SU-DHL-6 (cell line): ENCODE results near the gene ZNF831.

Experiments used
- H2AFZ ChIP-seq: fragments of 200-600 bp; sonication (generic); 2 replicates; pipeline ENCODE4 v1.6.1; 2014; ENCODE audit warnings: low read depth, mild to moderate bottlenecking, moderate library complexity, mixed read lengths, antibody characterized with exemption, low read length; ENCODE audit not compliant: severe bottlenecking
- H3F3A ChIP-seq: fragments of 200-600 bp; shearing (Covaris generic); 2 replicates; pipeline ENCODE4 v1.6.0; 2016; ENCODE audit warnings: antibody characterized with exemption, mild to moderate bottlenecking; ENCODE audit not compliant: insufficient read depth
- H3K27ac ChIP-seq: fragments of 200-600 bp; sonication (generic); 2 replicates; pipeline ENCODE4 v1.5.1; 2016; ENCODE audit warnings: low read depth, mild to moderate bottlenecking, low read length, moderate library complexity, mixed read lengths
- H3K27me3 ChIP-seq: fragments of 200-600 bp; sonication (generic), shearing (Covaris generic); 2 replicates; pipeline ENCODE4 v1.6.0; 2014; ENCODE audit warnings: mild to moderate bottlenecking, low read length
- H3K36me3 ChIP-seq: fragments of 200-600 bp; sonication (generic); 2 replicates; pipeline ENCODE4 v1.6.1; 2014; ENCODE audit warnings: mild to moderate bottlenecking, low read length, mixed read lengths
- H3K4me2 ChIP-seq: fragments of 300-600, 200-600 bp; shearing (Covaris generic), sonication (generic); 2 replicates; pipeline ENCODE4 v1.6.0; 2014; ENCODE audit warnings: low read length, low read depth, mild to moderate bottlenecking; ENCODE audit not compliant: poor library complexity, severe bottlenecking
- H3K4me3 ChIP-seq: fragments of 200-600 bp; sonication (generic); 2 replicates; pipeline ENCODE4 v1.5.1; 2014; ENCODE audit warnings: antibody characterized with exemption, low read length, mild to moderate bottlenecking, mixed read lengths; ENCODE audit not compliant: insufficient read depth, poor library complexity, severe bottlenecking
- H3K79me2 ChIP-seq: fragments of 200-600 bp; sonication (generic); 2 replicates; pipeline ENCODE4 v1.6.1; 2014; ENCODE audit warnings: mild to moderate bottlenecking, low read length, moderate library complexity; ENCODE audit not compliant: insufficient read depth
- H3K9ac ChIP-seq: fragments of 200-600 bp; sonication (generic); 2 replicates; pipeline ENCODE4 v1.7.0; 2014; ENCODE audit warnings: mild to moderate bottlenecking, low read length
- H3K9me2 ChIP-seq: fragments of 200-600 bp; sonication (generic); replicated peaks from 2 replicates; pipeline ENCODE4 v1.6.1; 2014; ENCODE audit warnings: low read length; ENCODE audit not compliant: insufficient read depth
- H3K9me3 ChIP-seq: fragments of 200-600 bp; sonication (generic); 2 replicates; pipeline ENCODE4 v1.6.1; 2014; ENCODE audit warnings: low read length, mixed read lengths; ENCODE audit not compliant: insufficient read depth
- H4K20me1 ChIP-seq: fragments of 200-600 bp; sonication (generic); 2 replicates; pipeline ENCODE4 v1.6.1; 2014; ENCODE audit warnings: low read depth, mild to moderate bottlenecking, antibody characterized with exemption, low read length, moderate library complexity, mixed read lengths
- EZH2phosphoT487 ChIP-seq: fragments of 200-600 bp; sonication (generic), shearing (Covaris generic); conservative IDR thresholded peaks from 2 replicates; pipeline ENCODE4 v1.6.1; 2018; ENCODE audit warnings: mild to moderate bottlenecking, antibody characterized with exemption, low read length, moderate library complexity, mixed read lengths
- TF ChIP-seq, protein P1 (sequence below): fragments of 200-600 bp; sonication (generic); IDR thresholded peaks from one replicate; pipeline ENCODE4 v1.5.1; 2017; ENCODE audit warnings: antibody characterized with exemption, mild to moderate bottlenecking, low read length, moderate library complexity; ENCODE audit not compliant: insufficient read depth, poor library complexity, severe bottlenecking

Gene ZNF831

DNA sequence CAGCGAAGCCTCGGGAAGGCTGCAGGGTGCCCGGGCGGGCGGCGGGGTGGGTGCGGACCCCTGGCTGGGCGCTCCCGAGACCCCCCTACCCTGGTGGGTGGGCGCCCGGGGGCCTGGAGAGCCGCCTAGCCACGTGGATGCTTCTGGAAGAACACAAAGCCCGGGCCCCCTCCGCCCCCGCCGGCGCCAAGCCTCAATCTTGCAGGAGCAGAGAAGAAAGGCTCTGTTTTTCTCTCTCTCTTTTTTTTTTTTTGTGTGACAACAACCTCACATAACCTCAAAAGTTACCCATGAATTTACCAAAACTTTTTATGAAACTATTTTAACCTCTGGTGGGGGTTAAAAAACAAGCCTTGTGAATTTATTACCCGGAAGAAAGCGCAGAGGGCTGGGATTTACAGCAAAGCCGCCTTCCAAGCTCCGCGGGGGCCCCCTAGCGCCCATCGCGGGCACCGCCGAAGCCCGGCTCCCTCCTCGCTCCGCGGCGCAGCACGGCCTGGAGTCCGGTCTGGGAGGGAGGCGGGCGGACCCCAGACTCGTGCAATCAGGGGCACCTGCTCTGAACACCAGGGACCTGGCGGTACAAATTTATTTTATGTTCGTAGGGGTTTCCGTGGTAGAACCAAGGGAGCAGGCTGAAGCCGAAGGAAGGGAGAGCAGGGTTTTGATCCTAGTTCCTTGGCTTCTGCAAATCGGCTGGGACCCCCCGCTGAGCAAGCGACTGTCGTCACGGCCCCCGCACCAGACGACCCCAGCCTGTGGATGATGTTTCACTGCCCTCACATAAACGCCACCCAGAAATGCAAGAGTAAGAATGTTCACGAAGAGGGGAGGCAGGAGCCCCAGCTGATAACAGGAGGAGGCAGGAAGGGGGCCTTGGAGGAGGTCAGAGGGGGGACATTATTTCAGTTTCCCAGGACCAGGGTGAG, 58.9 kb downstream of the ZNF831 start:
- Histone ChIP-seq H3F3A (no peaks in the 10 kb centered on the region), H3K27ac (no peak overlapping the region), H4K20me1 (no peaks in the 10 kb centered on the region), H3K27me3 (no peaks in the 10 kb centered on the region), H3K9me2 (no peaks in the 10 kb centered on the region), H3K4me3 (peak overlapping the region; percentile 3), H3K79me2 (no peaks in the 10 kb centered on the region), H3K9ac (peak overlapping the region; percentile 43), H3K9me3 (no peaks in the 10 kb centered on the region), H2AFZ (peak overlapping the region; percentile 90), H3K4me2 (peak overlapping the region; percentile 56), H3K36me3 (no peaks in the 10 kb centered on the region)
- TF ChIP-seq, protein P1, sequence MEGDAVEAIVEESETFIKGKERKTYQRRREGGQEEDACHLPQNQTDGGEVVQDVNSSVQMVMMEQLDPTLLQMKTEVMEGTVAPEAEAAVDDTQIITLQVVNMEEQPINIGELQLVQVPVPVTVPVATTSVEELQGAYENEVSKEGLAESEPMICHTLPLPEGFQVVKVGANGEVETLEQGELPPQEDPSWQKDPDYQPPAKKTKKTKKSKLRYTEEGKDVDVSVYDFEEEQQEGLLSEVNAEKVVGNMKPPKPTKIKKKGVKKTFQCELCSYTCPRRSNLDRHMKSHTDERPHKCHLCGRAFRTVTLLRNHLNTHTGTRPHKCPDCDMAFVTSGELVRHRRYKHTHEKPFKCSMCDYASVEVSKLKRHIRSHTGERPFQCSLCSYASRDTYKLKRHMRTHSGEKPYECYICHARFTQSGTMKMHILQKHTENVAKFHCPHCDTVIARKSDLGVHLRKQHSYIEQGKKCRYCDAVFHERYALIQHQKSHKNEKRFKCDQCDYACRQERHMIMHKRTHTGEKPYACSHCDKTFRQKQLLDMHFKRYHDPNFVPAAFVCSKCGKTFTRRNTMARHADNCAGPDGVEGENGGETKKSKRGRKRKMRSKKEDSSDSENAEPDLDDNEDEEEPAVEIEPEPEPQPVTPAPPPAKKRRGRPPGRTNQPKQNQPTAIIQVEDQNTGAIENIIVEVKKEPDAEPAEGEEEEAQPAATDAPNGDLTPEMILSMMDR, result peak; percentile 85
- TF ChIP-seq EZH2phosphoT487, result no peak

DNA sequence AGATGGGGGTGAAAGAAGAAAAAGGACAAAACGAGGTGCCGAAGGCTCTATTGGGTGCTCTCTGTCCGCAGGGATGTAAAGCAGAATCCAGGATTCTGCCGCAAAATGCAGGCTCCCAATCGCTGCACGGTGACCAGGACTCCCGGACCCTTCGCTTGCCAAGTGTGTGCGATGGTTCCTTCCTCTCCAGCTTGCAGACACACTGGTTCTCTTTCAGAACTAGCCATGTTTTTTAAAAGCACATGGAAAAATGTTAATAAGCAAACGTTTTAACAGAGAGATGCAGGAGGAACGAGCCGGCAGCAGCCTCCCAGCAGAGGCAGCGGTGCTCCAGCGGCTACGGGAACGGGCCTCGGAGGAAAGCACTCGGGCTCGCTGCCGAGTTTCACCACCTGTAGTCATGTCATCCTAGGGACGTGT, 59.6 kb downstream of the ZNF831 start:
- no peaks in the 10 kb centered on the region for H3K9me2 ChIP-seq
- TF ChIP-seq, protein P1, result no peak
- TF ChIP-seq EZH2phosphoT487, result no peak
- no peak overlapping the region for H2AFZ ChIP-seq
- no peaks in the 10 kb centered on the region for H3K27me3 ChIP-seq
- H3K9me3 ChIP-seq, result no peaks in the 10 kb centered on the region
- no peaks in the 10 kb centered on the region for H3K36me3 ChIP-seq
- H3K27ac ChIP-seq, result no peak overlapping the region
- H3F3A ChIP-seq, result no peaks in the 10 kb centered on the region
- no peak overlapping the region for H3K4me3 ChIP-seq
- no peak overlapping the region for H3K9ac ChIP-seq
- no peaks in the 10 kb centered on the region for H4K20me1 ChIP-seq
- no peak overlapping the region for H3K4me2 ChIP-seq
- no peaks in the 10 kb centered on the region for H3K79me2 ChIP-seq

DNA sequence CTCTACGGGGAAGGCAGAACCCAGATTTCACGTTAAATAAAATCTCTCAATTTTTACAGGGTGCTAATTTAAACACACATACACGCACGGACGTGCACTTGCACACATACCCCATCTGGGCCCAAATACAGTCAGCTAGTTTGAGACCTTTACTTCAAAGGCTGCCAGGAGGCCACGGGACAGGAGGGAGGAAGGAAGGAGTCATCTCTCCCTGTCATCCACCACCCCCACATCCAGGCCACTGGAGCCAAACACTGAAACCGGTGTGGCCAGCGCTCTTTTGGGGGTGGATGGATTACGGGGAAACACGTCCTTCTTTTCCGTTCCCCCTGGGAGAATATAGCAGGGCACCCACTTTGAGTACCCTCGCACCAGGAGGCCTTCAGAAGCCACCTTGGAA, 60.1 kb downstream of the ZNF831 start:
- Histone ChIP-seq H4K20me1 (no peaks in the 10 kb centered on the region), H3K9me2 (no peaks in the 10 kb centered on the region), H3K27ac (no peak overlapping the region), H3F3A (no peaks in the 10 kb centered on the region), H3K4me3 (no peak overlapping the region), H3K9ac (no peak overlapping the region), H3K9me3 (no peaks in the 10 kb centered on the region), H3K36me3 (no peaks in the 10 kb centered on the region), H3K4me2 (no peak overlapping the region), H3K27me3 (no peaks in the 10 kb centered on the region), H3K79me2 (no peaks in the 10 kb centered on the region), H2AFZ (no peak overlapping the region)
- no peak for TF ChIP-seq EZH2phosphoT487
- TF ChIP-seq, protein P1, result no peak
